ENCODE measurements around the gene PTGFRN. TPM values are rescaled to one million over a fixed set of nuclear protein-coding genes. Genes with fewer than 3 reads are reported as not detected.

PTGFRN gene
- total RNA-seq, 1 donor from 2014 or later: 35.6 TPM

GRCh38 chr1:116947092-116947860 is 37.6 kb downstream of the PTGFRN start:
- H3K4me3 Mint-ChIP-seq: no peak overlapping the region
- peaks cover 46% of the 10 kb centered on the region for H3K4me1 Mint-ChIP-seq
- H3K9me3 Mint-ChIP-seq: no peaks in the 10 kb centered on the region
- no peak for TF ChIP-seq CTCF (conservative IDR thresholded peaks at IDR 0.05)
- H3K36me3 Mint-ChIP-seq (ENCODE audit: low read depth): peaks cover 10% of the 10 kb centered on the region
- H3K27ac Mint-ChIP-seq (ENCODE audit: unreplicated experiment): no peak overlapping the region
- no peaks in the 10 kb centered on the region for H3K27me3 Mint-ChIP-seq (ENCODE audit: low read depth)
- DNase-seq (ENCODE audit: low read depth, low spot score): no peak

- H3K27ac Mint-ChIP-seq (ENCODE audit: unreplicated experiment): no peak overlapping the region
Measured at GRCh38 chr1:116948046-116948445, 38.3 kb downstream of the PTGFRN start.

DNA sequence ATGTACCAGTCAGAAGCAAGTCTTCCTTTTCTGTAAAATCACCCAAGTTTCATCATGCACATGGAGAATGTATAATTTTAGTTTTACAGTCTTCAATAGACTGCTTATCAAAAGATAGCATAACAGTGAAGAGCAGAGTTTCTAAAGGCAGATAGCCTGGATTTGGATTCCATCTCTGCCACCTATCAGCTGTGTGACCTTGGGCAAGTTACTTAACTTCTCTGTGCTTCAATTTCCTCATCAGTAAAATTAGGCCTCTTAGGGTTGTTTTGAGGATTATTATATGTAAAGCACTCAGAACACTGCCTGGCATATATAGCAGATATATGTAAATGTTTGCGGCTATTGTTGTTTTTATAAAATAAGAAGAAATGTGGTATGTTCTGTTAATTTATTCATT is 38.9 kb downstream of the PTGFRN start:
- H3K4me3 Mint-ChIP-seq: no peak overlapping the region
- no peaks in the 10 kb centered on the region for H3K27me3 Mint-ChIP-seq (ENCODE audit: low read depth)
- peaks cover 10% of the 10 kb centered on the region for H3K36me3 Mint-ChIP-seq (ENCODE audit: low read depth)
- no peak overlapping the region for H3K27ac Mint-ChIP-seq (ENCODE audit: unreplicated experiment)
- DNase-seq (ENCODE audit: low read depth, low spot score): no peak
- no peaks in the 10 kb centered on the region for H3K9me3 Mint-ChIP-seq
- TF ChIP-seq CTCF (conservative IDR thresholded peaks at IDR 0.05): no peak
- H3K4me1 Mint-ChIP-seq: peaks cover 53% of the 10 kb centered on the region

More at GRCh38 chr1:116948046-116948445, 38.3 kb downstream of the PTGFRN start:
- TF ChIP-seq CTCF (conservative IDR thresholded peaks at IDR 0.05): no peak
- Mint-ChIP-seq H3K27me3 (ENCODE audit: low read depth) (no peaks in the 10 kb centered on the region), H3K9me3 (no peaks in the 10 kb centered on the region), H3K4me1 (peaks cover 53% of the 10 kb centered on the region), H3K4me3 (no peak overlapping the region), H3K36me3 (ENCODE audit: low read depth) (peaks cover 10% of the 10 kb centered on the region)
- no peak for DNase-seq (ENCODE audit: low read depth, low spot score)

GRCh38 chr1:116949213-116949985 is 39.7 kb downstream of the PTGFRN start:
- Mint-ChIP-seq H3K27ac (ENCODE audit: unreplicated experiment) (peak overlapping the region; percentile 13), H3K4me1 (peaks cover 55% of the 10 kb centered on the region), H3K9me3 (no peaks in the 10 kb centered on the region), H3K27me3 (ENCODE audit: low read depth) (no peaks in the 10 kb centered on the region), H3K4me3 (peak overlapping the region; percentile 17), H3K36me3 (ENCODE audit: low read depth) (peaks cover 10% of the 10 kb centered on the region)
- no peak for DNase-seq (ENCODE audit: low read depth, low spot score)
- TF ChIP-seq CTCF (conservative IDR thresholded peaks at IDR 0.05): no peak

- peaks cover 8% of the 10 kb centered on the region for H3K36me3 Mint-ChIP-seq (ENCODE audit: low read depth)
- H3K27ac Mint-ChIP-seq (ENCODE audit: unreplicated experiment): peak overlapping the region; percentile 39
- peak overlapping the region; percentile 11 for H3K4me3 Mint-ChIP-seq
- no peaks in the 10 kb centered on the region for H3K27me3 Mint-ChIP-seq (ENCODE audit: low read depth)
- no peak for DNase-seq (ENCODE audit: low read depth, low spot score)
- peaks cover 50% of the 10 kb centered on the region for H3K4me1 Mint-ChIP-seq
- TF ChIP-seq CTCF (conservative IDR thresholded peaks at IDR 0.05): no peak
- no peaks in the 10 kb centered on the region for H3K9me3 Mint-ChIP-seq
Measured at GRCh38 chr1:116950517-116951199, 40.9 kb downstream of the PTGFRN start.

All from neural crest cell (in vitro differentiated cells).